Brain pericyte (primary cell): ENCODE measurements around the gene CTSC.

Source experiments
- DNase-seq: peaks from one replicate; pipeline ENCODE4 v3.0.0-alpha.2; 2012; ENCODE audit warnings: low read depth, low spot score

CTSC gene

DNA sequence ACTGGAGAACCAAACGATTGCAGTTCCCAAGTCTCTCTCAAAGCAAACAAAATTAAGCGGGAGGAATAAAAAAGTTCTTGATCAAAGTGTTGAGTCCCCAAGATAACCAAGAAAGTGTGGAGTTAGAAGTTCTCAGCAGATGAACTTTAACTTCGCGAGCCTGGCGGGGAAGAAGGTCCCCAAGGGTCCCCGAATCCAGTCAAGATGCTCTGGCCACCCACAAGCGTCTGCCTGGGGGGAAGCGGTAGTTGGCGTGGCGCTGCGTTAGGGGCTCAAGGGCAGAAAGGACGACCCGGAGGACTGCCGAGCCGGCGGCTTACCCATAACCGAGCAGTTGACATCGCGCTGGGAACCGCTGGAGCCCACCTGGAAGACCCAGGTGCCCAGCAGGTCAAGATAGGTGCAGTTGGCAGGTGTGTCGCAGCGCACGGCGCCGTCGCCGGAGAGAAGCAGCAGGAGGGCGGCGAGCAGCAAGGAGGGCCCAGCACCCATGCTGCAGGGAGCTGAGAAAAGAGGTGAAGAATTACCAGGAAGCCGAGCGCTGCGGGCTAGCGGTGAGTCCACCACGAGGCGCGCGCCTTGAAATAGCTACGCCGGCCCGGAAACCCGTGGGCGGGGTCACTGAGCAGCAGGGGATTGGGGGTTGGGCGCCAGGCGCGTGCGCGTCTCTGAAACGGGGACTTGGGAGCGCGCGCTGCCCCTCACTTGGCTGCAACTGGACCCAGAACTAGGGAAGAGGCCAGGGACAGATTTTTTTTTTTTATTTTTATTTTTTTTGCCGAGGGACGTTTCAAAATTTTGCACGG is at the start of gene CTSC:
Gene CTSC, minus strand, starts transcription at position 556 of the 806 bp plus-strand sequence. Its CDS starts 64 bp downstream, at position 492.
- DNase-seq, result no peak

DNA sequence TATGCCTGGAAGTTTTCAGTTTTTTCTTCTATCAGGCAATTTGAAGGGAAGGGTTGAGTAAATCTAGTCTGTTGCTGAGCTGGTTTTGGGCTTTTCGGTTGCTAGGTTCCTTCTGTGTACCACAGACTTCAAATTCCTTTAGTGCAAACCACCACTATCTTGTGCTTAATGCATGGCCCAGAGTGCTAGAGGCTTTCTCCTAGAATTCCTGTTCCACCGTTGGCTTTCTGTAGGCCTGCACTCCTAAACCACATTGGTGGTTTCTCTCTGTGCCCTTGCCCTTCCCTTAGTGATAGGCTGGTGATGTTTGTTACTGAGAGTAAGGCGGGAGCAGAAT is 47.1 kb upstream of the CTSC start:
- DNase-seq, result no peak

DNA sequence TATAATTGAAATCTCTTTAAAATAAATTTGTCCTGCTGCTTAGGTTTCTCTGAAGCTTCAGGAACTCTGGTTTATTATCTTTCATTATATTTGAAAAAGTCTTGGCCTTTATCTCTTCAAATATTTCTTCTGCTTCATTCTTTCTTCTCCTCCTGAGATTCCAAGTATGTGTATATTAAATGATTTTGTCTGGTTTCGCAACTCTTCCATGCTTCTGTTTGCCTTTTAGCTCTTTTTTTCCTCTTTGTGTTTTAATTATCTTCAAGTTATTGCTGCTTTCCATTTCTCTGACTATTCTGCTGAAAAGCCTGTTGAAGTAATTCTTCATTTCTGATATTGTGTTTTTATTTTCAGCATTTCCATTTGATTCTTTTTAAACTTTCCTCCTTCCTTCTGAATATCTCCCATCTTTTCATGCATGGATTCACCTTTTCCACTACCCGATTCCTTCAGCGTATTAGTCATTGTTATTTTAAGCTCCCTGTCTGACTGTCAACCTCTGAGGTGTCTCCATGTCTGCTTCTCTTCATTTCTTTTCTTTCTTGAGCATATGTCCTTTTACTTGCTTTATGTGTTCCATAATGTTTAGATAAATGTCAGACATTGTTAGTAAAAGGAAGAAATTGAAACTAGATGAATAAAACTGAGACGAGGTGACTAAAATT is 46.6 kb upstream of the CTSC start:
- no peak for DNase-seq

DNA sequence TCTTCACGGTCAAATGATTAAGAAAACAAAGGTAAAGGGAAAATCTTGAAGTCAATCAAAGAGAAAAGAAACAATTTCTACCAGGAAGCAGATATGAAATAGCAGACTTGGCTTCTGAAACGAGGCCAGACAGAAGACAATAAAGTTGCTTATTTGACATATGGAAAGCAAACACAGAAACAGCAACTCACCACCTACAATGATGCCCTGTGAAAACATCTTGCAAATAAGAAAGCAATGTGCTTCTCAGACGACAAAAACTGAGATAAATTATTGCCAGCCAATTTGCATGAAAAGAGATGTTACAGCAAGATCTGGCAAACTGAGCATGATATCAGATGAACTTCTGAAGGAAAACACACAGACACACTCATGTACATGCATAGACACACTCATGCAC is 45.9 kb upstream of the CTSC start:
- no peak for DNase-seq

DNA sequence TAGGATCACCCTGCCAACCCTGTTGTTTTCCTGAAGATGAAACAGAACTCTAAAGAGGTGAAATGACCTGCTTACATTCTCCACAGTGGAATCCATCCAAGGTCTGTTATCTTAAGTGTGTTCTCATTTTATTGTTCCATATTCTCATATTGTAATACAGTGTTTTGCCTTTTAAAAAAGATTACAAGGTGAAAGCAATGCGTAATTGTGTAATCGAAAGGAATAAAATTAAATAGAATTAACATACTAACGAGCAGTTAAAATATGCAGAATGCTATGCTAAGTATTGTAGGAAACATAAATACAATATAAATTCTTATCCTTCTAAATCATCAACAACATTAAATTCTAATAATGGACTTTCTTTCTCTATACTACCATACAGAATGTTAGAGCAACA is 41.6 kb upstream of the CTSC start:
- no peak for DNase-seq

DNA sequence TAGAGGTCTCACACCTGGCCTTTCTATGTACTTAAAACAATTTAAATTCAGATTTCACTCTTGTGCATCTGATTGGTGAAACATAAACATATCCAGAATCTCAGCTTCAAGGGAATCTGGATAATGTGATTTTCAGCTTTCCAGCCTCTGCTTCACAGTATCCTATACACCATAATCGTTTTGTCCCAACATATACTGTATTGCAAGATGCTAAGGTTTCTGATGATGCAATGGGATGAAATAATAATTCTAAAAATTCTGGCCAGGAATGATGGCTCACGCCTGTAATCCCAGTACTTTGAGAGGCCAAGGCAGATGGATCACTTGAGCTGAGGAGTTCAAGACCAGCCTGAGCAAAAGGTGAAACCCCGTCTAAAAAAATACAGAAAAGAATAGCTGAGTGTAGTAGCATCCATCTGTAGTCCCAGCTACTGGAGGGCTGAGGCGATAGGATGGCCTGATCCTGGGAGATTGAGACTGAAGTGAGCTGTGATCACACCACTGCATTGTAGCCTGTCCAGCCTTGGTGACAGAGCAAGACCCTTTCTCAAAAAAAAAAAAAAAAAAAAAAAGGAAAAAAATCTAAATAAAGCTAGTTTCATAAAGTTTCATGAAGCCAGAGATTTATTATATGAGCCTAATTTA is 41.0 kb upstream of the CTSC start:
- DNase-seq, result no peak

DNA sequence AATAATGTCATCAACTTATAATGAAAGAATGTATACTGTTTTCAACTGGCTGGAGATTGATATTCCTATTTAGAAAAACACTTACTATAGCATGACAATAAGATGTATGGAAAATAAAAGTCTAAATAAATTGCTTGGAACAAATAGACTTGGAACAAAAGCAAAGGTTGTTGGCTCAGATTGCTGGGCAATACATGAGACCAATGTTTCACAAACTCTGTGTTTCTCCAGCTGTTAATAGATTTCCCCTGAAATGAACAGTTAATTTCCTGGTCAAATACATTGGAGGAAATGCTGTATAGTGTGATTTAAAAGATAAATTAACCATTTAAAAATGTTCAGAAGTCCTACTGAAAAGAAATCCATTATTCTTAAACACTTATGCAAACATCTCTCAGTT is 40.1 kb upstream of the CTSC start:
- DNase-seq, result no peak

DNA sequence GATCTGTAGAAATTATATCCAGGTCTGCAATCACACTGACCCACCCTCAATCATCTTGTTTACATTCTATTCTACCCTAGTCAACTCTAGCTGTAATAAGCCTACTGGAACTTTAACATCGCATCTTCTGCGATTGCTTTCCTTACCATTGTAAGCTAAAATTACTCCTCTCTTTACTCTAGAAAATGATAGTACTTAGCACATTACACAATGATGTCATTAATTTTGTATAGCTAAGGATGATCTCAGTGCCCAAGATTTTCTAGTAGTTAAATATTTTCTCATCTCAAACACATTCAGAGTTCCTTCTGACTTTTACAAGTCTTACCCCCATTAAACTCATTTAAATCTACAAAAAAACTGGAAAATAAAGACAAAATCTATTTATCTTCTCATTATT is 39.6 kb upstream of the CTSC start:
- DNase-seq, result no peak

DNA sequence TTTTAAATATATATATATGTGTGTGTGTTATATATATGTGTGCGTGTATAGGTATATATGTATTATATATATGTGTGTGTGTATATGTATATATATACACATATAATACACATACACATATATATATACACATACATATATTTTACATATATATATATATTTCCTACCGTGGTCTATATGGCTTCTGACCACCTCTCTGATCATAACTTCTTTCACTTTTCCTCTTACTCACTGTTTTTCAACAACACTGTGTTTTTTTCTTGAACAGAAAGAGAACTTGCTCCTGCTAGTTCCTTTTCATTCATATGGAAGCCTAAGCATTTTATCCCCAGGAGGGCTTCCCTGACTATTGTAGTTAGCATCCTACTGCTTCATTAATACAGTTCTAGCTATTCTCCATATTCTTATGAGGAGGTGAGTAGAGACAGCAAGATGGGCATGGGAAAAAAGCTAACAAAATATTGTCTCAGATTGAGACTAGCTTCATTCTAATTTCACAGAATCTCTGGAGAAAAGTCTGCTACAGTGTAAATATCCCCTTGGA is 38.5 kb upstream of the CTSC start:
- no peak for DNase-seq

DNA sequence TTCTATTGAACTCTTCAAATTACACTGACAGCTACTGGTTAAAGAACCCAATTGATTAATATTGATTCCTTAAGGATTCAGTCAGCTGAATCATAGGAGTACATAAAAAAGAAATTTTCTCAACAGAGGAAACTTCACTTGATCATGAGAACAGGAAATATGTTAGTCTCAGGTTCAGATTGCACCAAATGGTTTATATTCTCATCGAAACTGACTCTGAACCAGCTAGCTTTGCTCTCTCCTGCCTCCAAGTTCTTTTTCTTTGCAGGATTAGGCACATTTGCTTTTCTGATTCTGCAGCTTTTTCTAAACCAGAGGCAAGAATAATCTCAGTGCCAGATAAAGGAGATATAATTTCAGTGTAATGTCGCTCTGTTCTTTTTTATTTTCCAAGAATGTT is 33.2 kb upstream of the CTSC start:
- no peak for DNase-seq

DNA sequence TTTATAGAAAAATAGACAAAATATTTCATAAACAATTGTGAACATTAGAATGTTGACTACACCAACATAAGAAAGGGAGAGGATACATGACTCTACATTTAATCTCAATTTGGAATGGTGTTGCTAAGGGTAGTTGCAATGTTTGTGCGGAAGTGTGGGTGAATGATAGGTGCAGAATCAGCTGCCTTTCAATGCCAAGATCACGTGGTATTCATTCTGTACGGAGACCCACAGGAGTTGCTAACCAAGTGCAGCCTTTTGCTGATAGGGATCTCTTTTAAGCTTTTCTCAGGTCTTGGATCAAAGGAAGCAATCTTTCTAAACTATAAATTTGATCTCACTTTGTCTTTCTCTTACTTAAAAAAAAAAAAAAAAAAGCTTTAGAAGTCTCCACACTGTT is 29.8 kb upstream of the CTSC start:
- DNase-seq, result no peak

DNA sequence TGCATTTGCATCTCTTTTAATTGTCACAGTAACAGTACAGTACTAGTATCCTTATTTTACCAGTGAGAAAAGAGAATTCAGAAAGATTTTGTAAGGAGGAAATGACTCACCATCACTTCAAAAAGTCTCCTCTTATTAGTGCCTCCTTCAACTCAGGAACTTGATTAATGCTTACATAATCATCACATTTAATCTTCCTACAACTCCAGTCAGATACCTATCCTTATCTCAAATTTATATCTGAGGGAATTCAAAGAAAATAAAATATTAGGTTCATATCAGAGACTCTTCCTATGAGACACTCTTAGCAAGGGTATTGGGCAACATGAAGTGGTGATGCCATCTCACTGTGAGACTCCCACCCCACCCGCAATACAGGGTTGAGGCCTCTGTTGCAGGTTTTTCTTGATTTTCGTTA is 26.1 kb upstream of the CTSC start:
- DNase-seq, result no peak

DNA sequence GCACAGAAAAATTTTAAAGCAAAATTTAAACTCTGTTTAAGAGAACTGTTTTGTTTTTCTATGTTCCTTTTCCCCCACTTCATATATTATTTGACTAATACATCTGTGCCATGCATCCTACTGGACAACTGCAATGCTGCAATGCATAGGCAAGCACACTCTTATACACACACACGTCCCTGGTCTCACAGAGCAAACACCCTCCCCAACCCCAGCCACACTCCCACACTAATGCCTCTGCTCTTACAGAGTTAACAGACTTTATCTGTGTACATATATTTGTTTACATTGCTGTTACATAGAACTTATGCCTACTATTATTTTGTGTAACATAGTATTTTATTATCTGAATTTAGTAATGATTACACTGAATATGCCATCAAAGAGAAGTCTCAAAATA is 25.5 kb upstream of the CTSC start:
- no peak for DNase-seq

DNA sequence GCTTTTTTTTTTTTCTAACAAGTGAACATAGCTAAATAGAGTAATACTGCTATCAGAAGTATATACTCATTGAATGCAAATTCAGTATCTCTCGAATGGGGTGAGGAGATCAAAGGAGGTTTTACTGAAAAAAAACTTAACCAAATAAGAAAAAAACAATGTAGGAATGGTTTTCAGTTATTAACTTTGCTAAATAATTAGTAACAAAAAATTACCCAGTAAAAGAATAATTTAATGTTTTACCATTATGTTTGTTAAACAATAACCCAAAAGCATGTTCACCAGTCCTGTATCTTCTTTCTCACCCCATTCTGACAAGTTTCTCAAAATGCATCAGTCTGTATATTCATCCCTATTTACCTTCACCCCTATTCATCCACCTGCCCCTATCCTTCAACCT is 22.6 kb upstream of the CTSC start:
- DNase-seq, result no peak

DNA sequence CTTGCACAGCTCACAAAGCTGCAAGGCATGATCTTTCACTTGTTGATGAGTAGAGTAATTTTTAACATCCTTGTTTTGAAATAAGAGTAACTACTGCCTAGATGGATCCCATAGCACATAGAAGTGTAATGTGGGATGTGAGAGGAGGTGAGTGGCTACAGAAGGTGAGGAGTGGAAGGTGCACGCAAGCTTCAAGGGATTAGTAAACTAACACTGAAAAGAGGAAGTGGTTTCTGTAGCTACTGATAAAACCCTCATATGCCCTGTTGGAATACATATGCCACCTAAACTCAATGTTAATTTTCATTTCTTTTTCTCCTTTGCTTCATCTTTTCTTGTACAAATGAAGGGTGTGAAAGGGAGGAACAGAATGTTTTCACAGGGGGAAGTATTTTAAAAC is 22.0 kb upstream of the CTSC start:
- no peak for DNase-seq

DNA sequence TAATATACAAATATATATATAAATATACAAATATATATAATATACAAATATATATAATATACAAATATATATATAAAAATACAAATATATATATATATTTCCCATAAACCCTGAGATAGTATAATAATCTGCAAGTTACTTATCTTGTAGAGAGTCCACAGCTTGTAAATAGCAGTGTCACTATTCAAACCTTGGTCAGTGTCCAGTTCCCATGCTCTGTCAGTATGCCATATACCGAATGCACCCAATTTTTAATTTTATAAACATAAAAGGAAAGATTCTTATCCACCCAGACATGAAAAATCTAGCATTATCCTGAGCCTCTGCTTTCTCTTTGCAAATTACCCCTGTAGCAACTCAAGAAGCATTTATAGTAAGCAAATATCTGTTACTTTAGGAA is 21.6 kb upstream of the CTSC start:
- DNase-seq, result no peak

DNA sequence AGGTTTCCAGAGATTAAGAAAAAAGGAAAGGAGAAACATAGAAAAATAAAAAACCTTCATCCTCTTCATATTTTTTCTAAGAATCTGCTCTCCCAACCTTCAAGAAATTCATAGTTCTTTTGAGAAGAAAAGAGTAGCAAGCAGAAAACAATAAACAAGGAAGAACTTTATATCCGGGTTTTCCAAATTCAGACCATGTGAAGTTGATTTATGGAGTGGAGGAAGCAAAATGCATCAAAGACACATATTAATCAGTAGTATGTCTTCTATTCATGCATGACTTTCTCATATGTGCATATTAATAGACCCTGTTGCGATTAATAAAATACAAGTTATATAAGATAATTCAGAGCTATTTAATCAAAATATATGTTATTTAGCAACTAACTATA is 20.5 kb upstream of the CTSC start:
- DNase-seq, result no peak

DNA sequence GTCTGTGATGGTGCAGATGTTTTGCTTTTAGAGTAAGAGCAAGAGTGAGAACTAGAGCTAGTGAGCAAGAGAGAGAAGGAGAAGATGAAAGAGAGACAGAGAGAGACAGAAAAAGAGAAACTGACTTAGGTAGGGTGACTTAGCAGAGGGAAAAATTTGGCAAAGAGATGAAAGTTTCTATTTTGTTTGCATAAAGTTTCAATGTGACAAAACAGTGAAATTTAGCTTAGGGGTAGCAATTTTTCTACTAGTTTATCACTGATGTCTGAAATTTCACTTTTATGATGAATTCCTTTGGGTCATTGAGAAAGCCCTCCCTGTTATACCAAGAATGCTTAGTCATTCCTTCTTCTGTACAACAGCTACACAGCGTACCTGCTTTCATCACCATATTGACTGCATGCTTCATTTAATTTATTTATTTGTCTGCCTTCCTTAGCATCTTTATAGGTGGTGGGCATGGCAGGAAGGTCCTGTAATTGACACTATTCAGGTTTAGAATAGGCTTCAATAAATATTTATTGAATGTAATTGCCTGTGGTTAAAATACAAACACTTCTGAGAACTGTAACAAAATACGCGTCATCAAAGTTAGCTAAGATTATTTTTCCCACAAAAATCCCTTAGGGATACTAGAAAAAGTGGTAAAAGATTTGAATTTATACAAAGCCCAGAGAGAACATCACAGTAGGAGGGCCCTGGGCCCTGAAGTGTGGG is 19.9 kb upstream of the CTSC start:
- DNase-seq, result no peak

DNA sequence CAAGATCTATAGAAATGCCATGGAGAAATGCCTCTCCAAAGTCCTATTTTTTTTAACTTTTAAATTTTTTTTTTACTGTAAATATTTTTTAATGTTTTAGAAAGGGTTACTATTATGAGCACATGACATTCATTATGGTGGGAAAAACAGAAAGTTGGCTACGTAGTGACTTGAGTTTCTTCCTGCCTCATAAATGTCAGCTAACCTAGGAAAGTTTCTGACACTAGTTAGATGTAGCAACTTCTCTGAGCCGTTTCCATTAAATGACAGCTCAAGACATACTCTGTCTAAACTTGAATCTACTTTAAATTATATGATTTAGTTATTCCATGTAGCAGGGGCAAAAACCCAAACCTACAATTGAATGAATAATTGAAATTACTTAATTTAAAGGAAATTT is 18.4 kb upstream of the CTSC start:
- no peak for DNase-seq

DNA sequence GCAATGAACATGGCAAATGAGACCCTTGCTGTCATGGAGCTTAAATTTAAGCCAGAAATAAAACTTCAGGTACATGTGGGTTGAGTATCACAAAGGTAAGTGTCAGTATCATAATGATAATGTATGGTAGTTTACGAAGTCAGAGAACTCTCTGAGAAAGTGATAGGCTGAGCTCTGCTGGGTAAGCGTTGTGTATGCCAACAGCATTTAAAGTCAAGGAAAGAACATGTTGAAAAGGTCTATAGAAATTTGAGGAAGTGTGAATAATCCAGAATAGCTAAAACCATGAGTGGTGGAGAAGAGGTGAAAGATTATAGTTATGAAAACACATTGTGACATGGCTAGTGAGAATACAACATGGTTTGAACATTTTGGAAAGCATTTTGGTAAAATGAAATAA is 17.4 kb upstream of the CTSC start:
- DNase-seq, result no peak

DNA sequence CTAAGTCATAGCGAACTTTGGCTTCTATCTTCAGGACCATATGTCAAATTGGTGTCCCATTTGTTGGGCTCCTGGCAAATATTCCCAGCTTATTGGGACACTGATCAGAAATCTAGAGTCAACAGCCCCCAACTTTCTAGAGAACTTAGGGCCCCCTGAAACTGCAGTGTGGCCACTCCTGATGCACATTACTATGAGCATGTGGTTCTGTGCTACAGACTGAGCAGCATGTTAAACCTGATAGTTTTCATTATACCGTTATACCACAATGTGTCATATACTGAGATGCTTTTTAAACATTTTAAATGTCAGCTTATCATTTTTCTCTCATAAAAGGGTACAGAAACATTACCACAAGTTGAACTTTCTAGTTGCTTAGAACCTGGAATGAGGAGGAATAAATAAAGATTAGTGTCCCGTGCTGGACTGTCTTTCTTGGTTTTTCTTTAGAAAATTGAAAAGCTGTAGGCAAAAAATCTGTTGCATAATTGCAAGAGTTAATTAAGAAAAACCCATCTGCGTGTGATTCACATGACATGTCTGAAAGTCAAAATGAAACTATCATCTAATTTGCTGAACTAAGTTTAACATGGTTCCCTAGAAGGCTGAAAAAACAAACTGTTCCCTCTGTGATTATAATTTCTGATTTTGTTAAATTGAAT is 16.4 kb upstream of the CTSC start:
- no peak for DNase-seq

DNA sequence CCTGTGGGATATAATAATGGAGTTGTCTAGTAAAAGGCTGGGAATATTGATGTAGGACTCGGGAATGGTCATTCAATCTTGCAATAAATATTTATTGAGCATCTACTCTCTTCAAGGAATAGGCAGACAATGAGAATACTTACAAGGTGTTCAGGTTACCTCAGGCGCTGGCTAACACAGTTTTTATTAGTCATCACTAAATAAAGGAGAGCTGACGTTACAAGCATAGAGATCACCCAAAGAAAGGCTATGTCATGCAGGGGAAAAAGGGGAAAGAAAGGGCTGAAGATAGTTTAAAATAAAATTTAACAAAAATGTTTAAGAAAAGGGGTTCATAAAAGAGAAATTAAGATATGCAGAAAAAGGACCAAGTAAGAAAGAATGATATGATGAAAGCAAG is 15.8 kb upstream of the CTSC start:
- DNase-seq, result no peak
